OCI-LY1 (cell line): ENCODE results near the gene MAP4.

Experiments used
- H2AFZ ChIP-seq: fragments of 200-600 bp; sonication (generic), shearing (Covaris generic); 2 replicates; pipeline ENCODE4 v1.6.0; 2014; ENCODE audit warnings: antibody characterized with exemption, mild to moderate bottlenecking, low read length
- H3F3A ChIP-seq: fragments of 200-600 bp; sonication (generic), shearing (Covaris generic); 2 replicates; pipeline ENCODE4 v1.6.0; 2014; ENCODE audit warnings: mild to moderate bottlenecking, antibody characterized with exemption, low read length, moderate library complexity; ENCODE audit not compliant: insufficient read depth
- H3K27ac ChIP-seq: fragments of 200-600 bp; sonication (generic); 2 replicates; pipeline ENCODE4 v1.5.1; 2014; ENCODE audit warnings: low read length, mixed run types, mild to moderate bottlenecking, low read depth; ENCODE audit not compliant: poor library complexity, severe bottlenecking
- H3K27me3 ChIP-seq: fragments of 200-600 bp; sonication (generic); 2 replicates; pipeline ENCODE4 v1.6.0; 2014; ENCODE audit warnings: antibody characterized with exemption, mild to moderate bottlenecking, low read length, moderate library complexity; ENCODE audit not compliant: insufficient read depth
- H3K36me3 ChIP-seq: fragments of 200-600 bp; sonication (generic); 2 replicates; pipeline ENCODE4 v1.6.1; 2014; ENCODE audit warnings: mild to moderate bottlenecking, antibody characterized with exemption, low read length, moderate library complexity, mixed read lengths; ENCODE audit not compliant: insufficient read depth
- H3K4me1 ChIP-seq: fragments of 200-600 bp; sonication (generic); 2 replicates; pipeline ENCODE4 v1.5.1; 2014; ENCODE audit warnings: mild to moderate bottlenecking, low read length, moderate library complexity; ENCODE audit not compliant: insufficient read depth, severe bottlenecking
- H3K4me2 ChIP-seq: fragments of 200-600 bp; sonication (generic), shearing (Covaris generic); 2 replicates; pipeline ENCODE4 v1.6.1; 2014; ENCODE audit warnings: low read length
- H3K4me3 ChIP-seq: fragments of 200-600 bp; sonication (generic); 2 replicates; pipeline ENCODE4 v1.5.1; 2014; ENCODE audit warnings: low read length, low read depth, mild to moderate bottlenecking, mixed read lengths; ENCODE audit not compliant: poor library complexity, severe bottlenecking
- H3K79me2 ChIP-seq: fragments of 200-600 bp; shearing (Covaris generic); 2 replicates; pipeline ENCODE4 v1.6.1; 2016; ENCODE audit warnings: mixed run types, low read length, mixed read lengths; ENCODE audit not compliant: insufficient read depth
- H3K9ac ChIP-seq: fragments of 200-600 bp; sonication (generic), shearing (Covaris generic); 2 replicates; pipeline ENCODE4 v1.6.1; 2014; ENCODE audit warnings: mild to moderate bottlenecking, low read length, mixed read lengths
- H3K9me2 ChIP-seq: fragments of 200-600 bp; sonication (generic), shearing (Covaris generic); 2 replicates; pipeline ENCODE4 v1.6.1; 2014; ENCODE audit warnings: low read depth, mild to moderate bottlenecking, low read length, mixed read lengths
- H3K9me3 ChIP-seq: fragments of 200-600 bp; shearing (Covaris generic); 2 replicates; pipeline ENCODE4 v1.6.1; 2014; ENCODE audit warnings: low read length, mixed read lengths
- H4K20me1 ChIP-seq: fragments of 200-600 bp; sonication (generic), shearing (Covaris generic); 2 replicates; pipeline ENCODE4 v1.6.0; 2016; ENCODE audit warnings: mild to moderate bottlenecking, low read length; ENCODE audit not compliant: insufficient read depth
- CTCF ChIP-seq: fragments of 200-600 bp; sonication (generic), shearing (Covaris generic); IDR thresholded peaks from 2 replicates; pipeline ENCODE4 v1.5.1; 2017; ENCODE audit warnings: mild to moderate bottlenecking, antibody characterized with exemption, low read length, moderate library complexity, mixed read lengths
- EZH2 ChIP-seq: fragments of 200-600 bp; sonication (generic), shearing (Covaris generic); IDR thresholded peaks from 2 replicates; pipeline ENCODE4 v1.8.0; 2017; ENCODE audit warnings: borderline replicate concordance, mixed run types, mild to moderate bottlenecking, antibody characterized with exemption, low read length, moderate library complexity, mixed read lengths

The MAP4 gene

GRCh38 chr3:47874438-47874837, 141.8 kb downstream of the MAP4 start:
- Histone ChIP-seq H3F3A (no peaks in the 10 kb centered on the region), H3K4me3 (no peak overlapping the region), H3K9ac (no peak overlapping the region), H3K36me3 (peaks cover 39% of the 10 kb centered on the region; the same call in 1 of the 2 replicates), H3K27ac (no peak overlapping the region), H2AFZ (no peak overlapping the region), H3K9me2 (no peaks in the 10 kb centered on the region), H3K4me2 (no peak overlapping the region), H3K27me3 (no peaks in the 10 kb centered on the region), H3K9me3 (no peaks in the 10 kb centered on the region), H3K4me1 (no peaks in the 10 kb centered on the region), H4K20me1 (no peaks in the 10 kb centered on the region), H3K79me2 (no peaks in the 10 kb centered on the region)
- TF ChIP-seq CTCF (no peak), EZH2 (no peak)

GRCh38 chr3:47872916-47873315, 143.3 kb downstream of the MAP4 start:
- Histone ChIP-seq H3K4me1 (no peaks in the 10 kb centered on the region), H3K4me2 (no peak overlapping the region), H3F3A (no peaks in the 10 kb centered on the region), H3K79me2 (no peaks in the 10 kb centered on the region), H4K20me1 (no peaks in the 10 kb centered on the region), H2AFZ (no peak overlapping the region), H3K9me3 (no peaks in the 10 kb centered on the region), H3K36me3 (peaks cover 55% of the 10 kb centered on the region), H3K9me2 (no peaks in the 10 kb centered on the region), H3K9ac (no peak overlapping the region), H3K27ac (no peak overlapping the region), H3K27me3 (no peaks in the 10 kb centered on the region), H3K4me3 (no peak overlapping the region)
- TF ChIP-seq EZH2 (no peak), CTCF (no peak)

- H3K9me3 ChIP-seq: no peaks in the 10 kb centered on the region
- TF ChIP-seq EZH2 (no peak), CTCF (no peak)
- no peaks in the 10 kb centered on the region for H3K4me1 ChIP-seq
- peaks cover 59% of the 10 kb centered on the region for H3K36me3 ChIP-seq
- H3K4me3 ChIP-seq: no peak overlapping the region
- H3K4me2 ChIP-seq: no peak overlapping the region
- no peak overlapping the region for H3K27ac ChIP-seq
- no peaks in the 10 kb centered on the region for H3K79me2 ChIP-seq
- no peaks in the 10 kb centered on the region for H3K9me2 ChIP-seq
- no peaks in the 10 kb centered on the region for H4K20me1 ChIP-seq
- no peaks in the 10 kb centered on the region for H3F3A ChIP-seq
- no peaks in the 10 kb centered on the region for H3K27me3 ChIP-seq
- H2AFZ ChIP-seq: no peak overlapping the region
- H3K9ac ChIP-seq: no peak overlapping the region
Measured at GRCh38 chr3:47871389-47871788, 144.8 kb downstream of the MAP4 start.
